HG03025 (cell line): ENCODE results near the gene ITPRID2.
"Not testable (repeated sequence)": the region's sequence is repeated elsewhere in the genome, so short reads cannot be mapped to it uniquely, and the experiment has no call there.

Experiments
- ATAC-seq: cut with Tn5 transposase; IDR thresholded peaks from one replicate; pipeline ENCODE4 v1.9.1; 2021; ENCODE audit warnings: mild to moderate bottlenecking, moderate library complexity; ENCODE audit not compliant: unreplicated experiment, low FRiP score

The ITPRID2 gene

GRCh38 chr2:181955866-181956265 is 64.3 kb downstream of the ITPRID2 start:
- not testable (repeated sequence) for ATAC-seq

- ATAC-seq, result no peak
Measured at GRCh38 chr2:181957668-181958067, 66.1 kb downstream of the ITPRID2 start.

- ATAC-seq, result no peak
Measured at GRCh38 chr2:181958726-181959125, 67.2 kb downstream of the ITPRID2 start.

GRCh38 chr2:181959508-181959907 is 68.0 kb downstream of the ITPRID2 start:
- ATAC-seq, result no peak

GRCh38 chr2:181961167-181961566 is 69.6 kb downstream of the ITPRID2 start:
- ATAC-seq, result not testable (repeated sequence)

- ATAC-seq, result no peak
Measured at GRCh38 chr2:181962142-181962541, 70.6 kb downstream of the ITPRID2 start.

- no peak for ATAC-seq
Measured at GRCh38 chr2:181970160-181970794, 78.7 kb downstream of the ITPRID2 start.

- no peak for ATAC-seq
Measured at GRCh38 chr2:181971032-181971431, 79.5 kb downstream of the ITPRID2 start.

- ATAC-seq, result no peak
Measured at GRCh38 chr2:181972431-181973170, 81.1 kb downstream of the ITPRID2 start.

GRCh38 chr2:181973171-181973783 is 81.7 kb downstream of the ITPRID2 start:
- no peak for ATAC-seq

GRCh38 chr2:181977661-181978350 is 86.3 kb downstream of the ITPRID2 start:
- ATAC-seq, result no peak

- no peak for ATAC-seq
Measured at GRCh38 chr2:181978351-181979150, 87.0 kb downstream of the ITPRID2 start.
